ENCODE measurements around the gene KLLN.
"Not testable (repeated sequence)": the region's sequence is repeated elsewhere in the genome, so short reads cannot be mapped to it uniquely, and the experiment has no call there.

The KLLN gene

DNA sequence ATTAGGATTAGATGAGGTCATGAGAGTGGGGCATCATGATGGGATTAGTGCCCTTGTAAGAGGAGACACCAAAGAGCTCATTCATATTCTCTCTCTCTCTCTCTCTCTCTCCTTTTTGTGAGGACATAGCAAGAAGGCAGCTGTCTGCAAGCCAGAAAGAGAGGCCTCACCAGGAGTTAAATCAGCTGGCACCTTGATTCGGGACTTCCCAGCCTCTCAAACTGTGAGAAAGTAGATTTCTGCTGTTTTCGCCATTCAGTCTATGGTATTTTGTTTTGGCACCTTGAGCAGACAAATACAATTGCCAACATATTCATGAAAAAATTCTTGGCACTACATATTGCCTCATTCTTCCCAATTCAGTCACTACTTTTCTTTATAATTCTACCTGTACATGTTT is 24.7 kb downstream of the KLLN start:
- no peak for DNase-seq

DNA sequence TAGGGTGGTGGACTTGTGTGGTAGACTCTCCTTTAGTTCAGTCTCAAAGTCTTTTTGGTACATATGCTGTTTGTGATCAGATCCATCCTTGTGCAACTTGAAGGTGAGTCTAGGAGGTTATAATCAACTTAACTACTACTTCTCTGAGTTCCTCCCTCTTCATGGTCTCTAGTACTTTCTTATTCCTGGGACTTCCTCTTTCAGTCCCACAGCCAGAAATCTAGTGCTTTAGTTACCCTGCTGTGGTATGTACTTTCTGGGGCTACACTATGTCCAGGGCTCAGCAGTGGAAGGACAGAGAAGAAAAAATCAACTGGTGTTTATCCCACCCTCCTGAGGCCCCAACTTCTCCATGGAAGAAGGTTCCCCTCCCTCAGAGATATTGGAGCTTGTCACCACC is 25.9 kb downstream of the KLLN start:
- DNase-seq = no peak

DNA sequence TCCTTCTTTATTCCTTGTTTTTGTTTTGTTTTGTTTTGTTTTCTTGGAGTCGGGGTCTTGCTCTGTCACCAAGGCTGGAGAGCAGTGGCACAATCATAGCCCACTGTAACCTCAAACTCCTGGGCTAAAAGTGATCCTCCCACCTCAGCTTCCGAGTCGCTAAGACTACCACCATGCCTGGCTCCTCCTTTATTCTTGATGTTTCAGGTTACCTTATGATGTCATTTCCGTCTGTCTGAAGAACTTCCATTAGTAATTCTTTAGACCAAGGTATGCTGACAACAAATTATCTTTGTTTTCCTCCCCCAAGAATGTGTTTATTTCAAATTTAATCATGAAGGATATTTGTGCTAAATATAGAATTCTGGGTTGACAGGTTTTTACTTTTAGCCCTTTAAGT is 27.2 kb downstream of the KLLN start:
- DNase-seq = no peak

DNA sequence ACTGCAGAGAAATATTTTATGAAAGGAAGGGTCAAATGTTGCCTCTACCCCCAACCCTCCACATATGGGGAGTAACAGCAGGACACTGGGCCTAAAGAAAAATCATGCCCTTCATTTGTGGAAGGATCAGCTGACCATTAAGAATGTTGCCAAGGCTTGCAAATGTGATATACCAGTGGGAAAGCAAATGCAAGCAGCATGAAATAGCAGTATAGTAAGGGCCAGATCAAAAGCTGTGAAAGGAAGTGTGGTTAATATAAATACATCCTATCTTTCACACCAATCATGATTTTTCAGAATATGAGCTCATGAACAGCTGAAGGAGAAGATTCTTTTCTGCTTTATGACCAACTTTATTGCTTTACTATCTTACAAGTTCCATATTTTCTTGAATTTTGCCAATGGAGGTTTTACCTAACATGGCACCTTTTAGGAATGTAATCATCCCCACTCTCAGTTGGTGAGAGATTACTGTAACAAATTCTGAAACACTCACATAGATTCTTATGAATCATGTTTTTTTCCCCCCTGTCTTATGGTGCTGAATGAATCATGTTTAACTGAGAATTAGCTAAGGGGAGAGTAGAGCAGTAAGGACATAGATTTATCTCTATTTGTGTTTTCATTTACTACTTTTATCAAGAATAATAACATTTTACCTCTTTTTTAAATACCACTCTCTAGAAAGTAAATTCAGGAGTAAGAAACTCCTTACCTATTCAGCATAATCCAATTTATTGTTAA is 33.2 kb downstream of the KLLN start:
- peak; percentile 46 for DNase-seq

DNA sequence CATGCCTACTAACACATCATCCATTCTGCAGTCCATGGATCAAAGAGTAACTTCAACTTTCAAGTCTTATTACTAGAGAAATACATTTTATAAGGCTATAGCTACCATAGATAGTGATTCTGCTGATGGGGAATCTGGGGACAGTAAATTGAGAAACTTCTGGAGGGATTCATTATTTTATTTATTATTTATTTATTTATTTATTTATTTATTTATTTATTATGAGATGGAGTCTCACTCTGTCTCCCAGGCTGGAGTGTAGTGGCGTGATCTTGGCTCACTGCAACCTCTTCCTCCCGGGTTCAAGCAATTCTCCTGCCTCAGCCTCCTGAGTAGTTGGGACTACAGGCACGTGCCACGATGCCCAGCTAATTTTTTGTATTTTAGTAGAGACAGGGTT is 34.3 kb downstream of the KLLN start:
- not testable (repeated sequence) for DNase-seq

DNA sequence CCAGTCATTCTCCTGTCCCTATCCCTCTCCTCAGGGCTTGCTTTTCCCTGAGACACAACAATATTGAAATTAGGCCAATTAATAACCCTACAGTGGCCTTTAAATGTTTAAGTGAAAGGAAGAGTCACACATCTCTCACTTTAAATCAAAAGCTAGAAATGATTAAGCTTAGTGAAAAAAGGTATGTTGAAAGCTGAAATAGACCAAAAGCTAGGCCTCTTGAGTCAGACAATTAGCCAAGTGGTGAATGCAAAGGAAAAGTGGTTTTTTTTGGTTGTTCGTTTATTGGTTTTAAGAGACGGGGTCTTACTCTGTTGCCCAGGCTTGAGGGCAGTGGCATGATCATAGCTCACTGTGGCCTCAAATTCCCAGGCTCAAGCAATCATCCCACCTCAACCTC is 35.7 kb downstream of the KLLN start:
- DNase-seq = peak; percentile 11

DNA sequence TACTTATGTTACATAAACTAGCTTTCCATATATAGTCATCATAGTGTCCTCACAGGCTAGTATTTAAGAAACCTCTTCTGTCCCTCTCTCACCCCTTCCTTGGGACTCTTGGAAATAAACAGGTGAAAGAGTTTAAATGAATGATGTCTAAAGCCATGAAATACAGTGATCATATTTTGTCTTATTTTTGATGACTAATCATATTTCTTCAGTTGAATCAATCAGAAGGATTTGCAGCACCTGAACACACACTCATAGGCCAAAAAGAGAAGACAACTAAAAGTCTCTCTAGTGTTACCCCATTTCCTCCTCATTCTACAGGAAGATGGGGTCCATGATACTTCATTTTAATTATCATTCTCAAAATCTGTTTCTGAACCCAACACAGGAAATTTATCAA is 36.7 kb downstream of the KLLN start:
- DNase-seq = no peak

DNA sequence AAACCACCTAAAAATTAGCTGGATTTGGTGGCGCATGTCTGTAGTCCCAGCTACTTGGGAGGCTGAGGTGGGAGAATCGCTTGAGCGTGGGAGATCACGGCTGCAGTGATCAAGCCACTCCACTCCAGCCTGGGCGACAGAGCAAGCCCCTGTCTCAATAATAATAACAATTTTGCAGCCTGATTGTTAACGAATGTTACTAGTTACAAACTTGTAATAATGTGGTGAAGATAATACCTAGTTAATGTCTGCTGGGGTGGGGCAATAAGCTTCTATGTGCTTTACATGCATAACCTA is 44.1 kb downstream of the KLLN start:
- no peak for DNase-seq

DNA sequence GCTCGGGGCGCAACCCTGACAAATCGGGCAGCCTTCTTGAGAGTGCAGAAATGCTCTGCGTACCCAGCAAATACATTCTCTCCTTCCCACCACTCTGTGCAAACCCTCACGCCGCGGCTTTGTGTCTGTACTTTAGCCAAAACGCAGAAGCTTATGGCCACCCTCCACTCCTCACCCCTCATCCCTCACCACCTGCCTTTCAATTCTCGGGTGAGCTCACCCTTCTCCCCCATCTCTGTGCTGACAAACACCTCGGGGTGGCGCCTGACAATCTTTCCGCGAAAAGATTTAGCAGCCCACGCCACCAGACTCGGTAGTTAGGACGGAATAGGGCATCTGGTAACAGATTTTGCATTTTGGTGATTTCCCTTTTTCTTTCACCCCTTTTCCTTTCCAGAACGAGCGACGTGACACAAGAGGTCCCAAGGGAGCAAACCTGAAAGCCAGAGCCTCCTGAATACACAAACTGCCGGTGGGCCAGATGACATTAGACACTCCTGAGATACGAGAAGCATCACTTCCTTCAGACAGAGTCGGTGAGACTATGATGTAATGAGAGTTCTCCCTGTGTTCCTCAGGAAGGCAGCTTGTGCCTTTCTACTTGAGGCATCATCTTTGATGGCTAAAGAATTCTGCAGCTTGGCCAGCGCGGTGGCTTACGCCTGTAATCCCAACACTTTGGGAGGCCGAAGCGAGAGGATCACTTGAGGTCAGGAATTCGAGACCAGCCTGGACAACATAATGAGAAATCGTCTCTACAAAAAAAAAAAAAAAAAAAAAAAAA is 44.6 kb downstream of the KLLN start:
- DNase-seq = peak; percentile 63

DNA sequence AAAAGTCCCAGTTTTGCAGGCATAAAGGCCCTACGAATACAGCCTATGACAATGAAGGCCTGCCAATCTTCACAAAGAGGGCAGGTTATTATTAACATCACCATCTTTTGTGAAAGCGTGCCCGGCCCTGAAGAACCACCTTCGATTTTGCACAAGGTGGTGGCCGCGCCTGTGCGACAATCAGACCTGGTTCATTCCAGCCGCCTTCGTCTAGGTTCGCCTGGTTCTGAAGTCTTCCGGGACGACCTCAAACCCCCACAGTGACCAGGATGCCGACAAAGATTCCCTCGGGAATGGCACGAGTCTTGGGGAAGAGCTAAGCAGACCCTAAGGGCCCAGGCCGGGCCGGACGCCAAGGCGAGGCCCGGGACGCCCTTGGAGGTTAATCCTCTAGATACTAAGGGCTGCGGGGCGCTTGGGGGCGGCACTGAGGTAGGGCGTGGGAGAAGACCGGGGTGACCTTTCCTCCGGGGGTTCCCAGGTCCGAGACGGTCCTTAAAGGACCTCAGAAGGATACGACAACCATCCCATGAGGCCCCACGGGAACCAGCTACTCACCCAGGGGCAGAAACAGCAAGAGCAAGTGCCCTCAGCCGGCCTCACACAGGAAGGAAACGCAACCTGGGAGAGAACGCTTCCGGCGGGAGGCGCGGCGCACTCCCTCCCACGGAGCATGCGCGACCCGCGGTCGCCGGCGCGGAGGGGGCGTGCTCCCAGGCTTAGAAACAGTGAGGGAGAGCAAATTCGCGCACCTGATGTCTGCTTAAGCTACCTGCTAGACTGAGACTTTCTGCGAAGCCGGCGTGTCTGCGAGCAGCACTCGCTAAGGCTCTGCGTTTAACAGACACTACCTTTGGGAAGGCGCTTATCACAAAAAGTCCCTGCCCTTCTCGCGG is 45.5 kb downstream of the KLLN start, which contains the start of gene ATAD1:
Gene ATAD1, minus strand, starts transcription at position 618 of the 896 bp plus-strand sequence. CDS start 3,627 bp downstream, outside the sequence.
- DNase-seq = peak; percentile 94

DNA sequence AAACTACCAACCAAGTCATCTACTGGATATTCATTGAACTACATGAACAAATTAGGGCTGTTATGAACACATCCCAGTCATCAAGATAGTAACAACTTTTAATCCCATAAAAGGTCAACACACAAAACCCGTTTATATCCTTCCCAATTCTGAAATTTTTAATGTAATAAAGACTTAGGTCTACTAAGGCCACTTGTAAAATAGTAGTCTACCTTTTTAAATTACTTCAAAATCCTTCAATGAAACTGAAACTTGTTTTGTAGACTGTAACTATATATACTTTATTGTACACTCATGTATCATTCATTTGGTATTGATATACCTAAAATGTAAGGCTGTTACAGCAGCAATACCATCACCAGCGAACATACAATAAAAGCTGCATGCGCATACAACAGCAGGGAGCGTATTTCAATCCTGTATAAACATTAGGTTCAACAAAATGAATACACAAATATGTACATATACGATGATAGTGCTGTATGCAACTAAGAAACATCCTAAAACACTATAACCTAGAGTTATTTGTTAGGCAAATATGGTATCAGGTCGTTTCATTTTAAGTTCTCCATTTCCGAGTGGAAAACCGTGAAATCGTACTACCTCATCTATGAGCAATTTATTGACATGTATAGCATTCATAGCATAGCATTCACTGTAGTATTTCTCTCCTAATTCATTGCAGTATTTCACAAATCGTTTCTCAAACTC is 46.3 kb downstream of the KLLN start:
- no peak for DNase-seq

DNA sequence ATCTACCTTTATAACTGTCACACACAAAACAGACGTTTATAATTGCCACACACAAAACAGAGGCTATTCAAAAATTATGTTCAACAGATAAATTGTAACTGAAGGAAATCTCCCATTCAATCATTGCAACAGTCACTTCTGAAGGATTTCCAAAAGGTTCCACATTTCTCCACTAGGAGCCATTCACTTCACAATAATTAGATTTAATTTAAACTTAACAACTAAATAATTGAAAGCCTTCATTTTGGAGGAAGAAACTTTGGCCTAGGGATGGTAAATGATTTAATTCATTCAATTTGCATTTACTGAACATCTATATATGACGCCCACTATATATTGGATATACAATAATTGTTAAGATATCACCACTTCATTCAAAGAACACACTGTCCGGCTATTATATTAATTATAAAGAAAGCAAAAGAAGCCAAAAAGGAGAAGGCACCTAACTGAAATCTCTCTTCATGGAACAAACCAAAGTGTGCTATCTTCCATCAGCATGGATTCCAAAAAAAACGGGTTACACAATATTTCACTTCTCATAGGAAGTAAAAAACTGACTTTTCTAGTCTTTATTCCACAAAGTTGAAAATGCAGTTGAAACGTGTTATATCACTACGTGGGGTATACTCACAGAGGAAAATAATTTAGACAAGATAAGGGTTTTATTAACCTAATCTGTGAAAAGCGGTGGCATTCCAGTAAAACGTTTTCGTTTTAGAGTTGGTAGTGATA is 47.0 kb downstream of the KLLN start:
- DNase-seq = no peak

All from activated CD4-positive, alpha-beta T cell treated with anti-CD3 and anti-CD28 coated beads, Interleukin-2, Interleukin-6, amounts not matched to agents 100 ng/mL and 50 ng/mL, durations not matched to agents 16 hours and 8 hours (primary cell).